Endothelial cell of umbilical vein (primary cell): ENCODE measurements around the gene DCC. TPM values are rescaled to one million over a fixed set of nuclear protein-coding genes. Genes with fewer than 3 reads are reported as not detected.

ENCODE experiments used
- BruUV-seq: library from RNA; stranded (reverse); fragments of 400-500 nt; replicated peaks from 2 replicates; lab custom pipeline; 2021; lab: Mats Ljungman, UMichigan
- CTCF ChIA-PET: fragments of 300-600, 350-600 bp; sonication (Branson Sonifier 250); formaldehyde crosslinking; loops from one replicate; lab custom pipeline; 2021; ENCODE audit warnings: antibody characterized with exemption, inconsistent platforms; lab: Charles Lee
- POLR2A ChIA-PET: fragments of 300-600, 350-600 bp; sonication (Branson Sonifier 250); formaldehyde crosslinking; loops from one replicate; lab custom pipeline; 2021; ENCODE audit warnings: antibody characterized with exemption, inconsistent platforms; lab: Charles Lee
- DNase-seq: peaks from one replicate; pipeline ENCODE4 v3.0.0-alpha.2; 2011; ENCODE audit warnings: low read depth, low spot score
- FAIRE-seq: peaks from 2 replicates; lab custom pipeline; 2011; peaks lifted over from hg19 to GRCh38; lab: Jason Lieb, UNC
- H2AFZ ChIP-seq: 2 replicates; pipeline ENCODE4 v1.6.0; 2012; ENCODE audit warnings: low read depth, low read length, control low read depth, inconsistent platforms
- H3K27ac ChIP-seq: 2 replicates; pipeline ENCODE4 v1.5.1; 2011; ENCODE audit warnings: low read depth, mild to moderate bottlenecking, control low read depth, low read length, moderate library complexity; ENCODE audit not compliant: insufficient read depth
- H3K27me3 ChIP-seq, 2 experiments: 2 replicates each; pipeline versions ENCODE4 v1.6.0 to v1.6.1; 2011; ENCODE audit warnings: low read length in 2 of 2, mixed read lengths in 1 of 2; ENCODE audit not compliant: control insufficient read depth in 2 of 2, insufficient read depth in 2 of 2
- H3K36me3 ChIP-seq, 2 experiments: 2 replicates in 1 of 2; 3 replicates in 1 of 2; pipeline ENCODE4 v1.5.1; 2011; ENCODE audit warnings: low read length in 2 of 2, mild to moderate bottlenecking in 1 of 2, moderate library complexity in 1 of 2; ENCODE audit not compliant: control insufficient read depth in 2 of 2, insufficient read depth in 2 of 2; ENCODE audit errors: extremely low read depth in 1 of 2
- H3K4me1 ChIP-seq: 3 replicates; pipeline ENCODE4 v1.5.1; 2011; ENCODE audit warnings: mild to moderate bottlenecking, low read length; ENCODE audit not compliant: control insufficient read depth, insufficient read depth; ENCODE audit errors: extremely low read depth
- H3K4me2 ChIP-seq: 2 replicates; pipeline ENCODE4 v1.6.1; 2011; ENCODE audit warnings: low read length, control low read depth, mixed read lengths; ENCODE audit not compliant: insufficient read depth
- H3K4me3 ChIP-seq, 3 experiments: fragments of 200-600 bp in 1 of 3; sonication (generic), shearing (Covaris generic) in 1 of 3; replicated peaks in 1 of 3; 2 replicates each; pipeline ENCODE4 v1.5.1; 2011 to 2016; ENCODE audit warnings: control low read depth in 3 of 3, low read length in 3 of 3, mild to moderate bottlenecking in 2 of 3, inconsistent platforms in 1 of 3, low read depth in 1 of 3, moderate library complexity in 1 of 3; ENCODE audit not compliant: insufficient read depth in 1 of 3
- H3K79me2 ChIP-seq: 2 replicates; pipeline ENCODE4 v1.6.0; 2012; ENCODE audit warnings: low read length, inconsistent platforms; ENCODE audit not compliant: control insufficient read depth, insufficient read depth
- H3K9ac ChIP-seq: replicated peaks from 2 replicates; pipeline ENCODE3; 2011; ENCODE audit warnings: low read length, control low read depth; ENCODE audit not compliant: insufficient read depth; ENCODE audit errors: extremely low read depth
- H3K9me1 ChIP-seq: replicated peaks from 3 replicates; pipeline ENCODE4 v1.6.0; 2011; ENCODE audit warnings: mild to moderate bottlenecking, low read length; ENCODE audit not compliant: control insufficient read depth, insufficient read depth; ENCODE audit errors: extremely low read depth
- H3K9me3 ChIP-seq: replicated peaks from 2 replicates; pipeline ENCODE4 v1.5.1; 2012; ENCODE audit warnings: low read length, inconsistent platforms; ENCODE audit not compliant: control insufficient read depth, insufficient read depth
- H4K20me1 ChIP-seq: replicated peaks from 2 replicates; pipeline ENCODE3; 2011; ENCODE audit warnings: mild to moderate bottlenecking, low read length; ENCODE audit not compliant: control insufficient read depth, insufficient read depth; ENCODE audit errors: extremely low read depth
- EZH2 ChIP-seq: IDR thresholded peaks from 2 replicates; pipeline ENCODE4 v1.6.1; 2012; ENCODE audit warnings: borderline replicate concordance, low read depth, mild to moderate bottlenecking, moderate library complexity, low read length, inconsistent platforms; ENCODE audit not compliant: severe bottlenecking
- GATA2 ChIP-seq: IDR thresholded peaks from 2 replicates; pipeline ENCODE4 v1.7.0; 2011; ENCODE audit warnings: low read depth, mild to moderate bottlenecking, moderate library complexity, mixed read lengths, low read length; ENCODE audit not compliant: insufficient read length, insufficient read depth
- MYC ChIP-seq: IDR thresholded peaks from one replicate; pipeline ENCODE4 v1.6.1; 2011; ENCODE audit warnings: mild to moderate bottlenecking, low read depth, low read length
- POLR2A ChIP-seq: IDR thresholded peaks from 2 replicates; pipeline ENCODE4 v1.6.1; 2012; ENCODE audit warnings: low read depth, mild to moderate bottlenecking, control low read depth, low read length
- POLR2AphosphoS5 ChIP-seq: IDR thresholded peaks from 2 replicates; pipeline ENCODE4 v1.6.1; 2012; ENCODE audit warnings: low read depth, mild to moderate bottlenecking, control low read depth, low read length, moderate library complexity; ENCODE audit not compliant: insufficient read depth
- dilution Hi-C: fragments of 300-500 bp; cut with MboI; formaldehyde crosslinking; loops from one replicate; pipeline ENCODE4 v1.15.0; 2019; ENCODE audit warnings: low sequenced_read_pairs; ENCODE audit not compliant: extremely low pct_ligation_motif_present
- intact Hi-C: fragments of 100-400 bp; cut with micrococcal nuclease; formaldehyde crosslinking; loops from one replicate; pipeline ENCODE4 v1.10.0; 2022
- polyA plus RNA-seq, 4 experiments: library from polyadenylated mRNA; depleted of rRNA in 3 of 4; stranded (reverse) in 3 of 4; unstranded in 1 of 4; fragments of >200 nt; gene quantifications; 2 replicates each; pipeline versions ENCODE4 v1.2.1 to v1.2.3, GENCODE V29; 2011 to 2012; ENCODE audit warnings: missing spikeins in 1 of 4
- total RNA-seq: library from RNA; stranded (reverse); gene quantifications from 2 replicates; pipeline ENCODE4 v1.2.3, GENCODE V29; 2021
- TF ChIP-seq, protein P1 (sequence below), 2 donors: IDR thresholded peaks; 1 replicate in 1 of 2; 2 replicates in 1 of 2; pipeline ENCODE4 v1.5.1; 2011; ENCODE audit warnings: low read length in 2 of 2, mild to moderate bottlenecking in 2 of 2, moderate library complexity in 2 of 2, control low read depth in 1 of 2, inconsistent platforms in 1 of 2, low read depth in 1 of 2; ENCODE audit not compliant: insufficient read depth in 1 of 2; ENCODE audit errors: extremely low read depth in 1 of 2
- TF ChIP-seq, protein P2 (sequence below): IDR thresholded peaks from 2 replicates; pipeline ENCODE4 v1.6.1; 2011; ENCODE audit not compliant: insufficient read depth, insufficient read length

The DCC gene
- total and polyA plus RNA-seq, 2 donors (not counting 3 experiments of a cell fraction or from before 2014, with no cell fraction given), result not detected

DNA sequence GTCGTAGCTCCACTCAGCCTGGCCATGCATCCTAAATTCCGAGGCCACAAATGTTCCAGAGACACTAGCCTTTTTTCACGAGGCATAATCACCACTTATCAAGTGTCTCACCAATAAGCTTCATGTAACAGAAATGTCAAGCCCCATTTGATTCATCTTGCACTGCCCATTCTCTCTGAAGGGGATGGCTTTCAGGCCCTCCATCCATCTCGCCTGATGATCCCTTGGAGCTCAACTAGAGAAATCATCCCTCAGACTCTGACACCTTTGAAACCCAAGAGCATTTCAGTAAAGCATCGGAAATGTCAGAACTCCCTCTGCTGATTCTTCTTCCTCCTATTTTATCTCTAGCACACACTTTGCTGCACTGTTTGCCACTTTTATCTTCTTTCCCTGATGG is 91.7 kb downstream of the DCC start:
- ChIA-PET CTCF (no interaction called here), POLR2A (no interaction called here)

More for the DNA sequence above, 91.7 kb downstream of the DCC start:
- DNase-seq (no peak), FAIRE-seq (no peak)
- Histone ChIP-seq H3K9me3 (peaks cover 6% of the 10 kb centered on the region), H3K27ac (no peak overlapping the region), H3K27me3 (no peaks in the 10 kb centered on the region), H2AFZ (no peak overlapping the region), H3K9me1 (no peaks in the 10 kb centered on the region), H3K36me3 (no peaks in the 10 kb centered on the region), H3K4me1 (no peaks in the 10 kb centered on the region), H3K4me3 (no peak overlapping the region), H3K79me2 (no peaks in the 10 kb centered on the region), H4K20me1 (no peaks in the 10 kb centered on the region), H3K9ac (no peak overlapping the region), H3K4me2 (no peak overlapping the region)
- no peak for TF ChIP-seq MYC
- TF ChIP-seq POLR2A, result no peak
- TF ChIP-seq, protein P1, sequence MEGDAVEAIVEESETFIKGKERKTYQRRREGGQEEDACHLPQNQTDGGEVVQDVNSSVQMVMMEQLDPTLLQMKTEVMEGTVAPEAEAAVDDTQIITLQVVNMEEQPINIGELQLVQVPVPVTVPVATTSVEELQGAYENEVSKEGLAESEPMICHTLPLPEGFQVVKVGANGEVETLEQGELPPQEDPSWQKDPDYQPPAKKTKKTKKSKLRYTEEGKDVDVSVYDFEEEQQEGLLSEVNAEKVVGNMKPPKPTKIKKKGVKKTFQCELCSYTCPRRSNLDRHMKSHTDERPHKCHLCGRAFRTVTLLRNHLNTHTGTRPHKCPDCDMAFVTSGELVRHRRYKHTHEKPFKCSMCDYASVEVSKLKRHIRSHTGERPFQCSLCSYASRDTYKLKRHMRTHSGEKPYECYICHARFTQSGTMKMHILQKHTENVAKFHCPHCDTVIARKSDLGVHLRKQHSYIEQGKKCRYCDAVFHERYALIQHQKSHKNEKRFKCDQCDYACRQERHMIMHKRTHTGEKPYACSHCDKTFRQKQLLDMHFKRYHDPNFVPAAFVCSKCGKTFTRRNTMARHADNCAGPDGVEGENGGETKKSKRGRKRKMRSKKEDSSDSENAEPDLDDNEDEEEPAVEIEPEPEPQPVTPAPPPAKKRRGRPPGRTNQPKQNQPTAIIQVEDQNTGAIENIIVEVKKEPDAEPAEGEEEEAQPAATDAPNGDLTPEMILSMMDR (IDR thresholded peaks at IDR 0.05; ENCODE audit: extremely low read depth in 1 of 2, insufficient read depth in 1 of 2, low read depth in 1 of 2, low read length in 2 of 2), result no peak
- TF ChIP-seq EZH2, result no peak
- no peak for TF ChIP-seq GATA2
- TF ChIP-seq, protein P2, sequence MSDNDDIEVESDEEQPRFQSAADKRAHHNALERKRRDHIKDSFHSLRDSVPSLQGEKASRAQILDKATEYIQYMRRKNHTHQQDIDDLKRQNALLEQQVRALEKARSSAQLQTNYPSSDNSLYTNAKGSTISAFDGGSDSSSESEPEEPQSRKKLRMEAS, result no peak
- no peak for TF ChIP-seq POLR2AphosphoS5
- dilution Hi-C loops, result no loop called here
- no TSS peak for BruUV-seq
- intact Hi-C loops, result no loop called here
